Hematopoietic multipotent progenitor cell treated with erythropoietin and hydrocortisone succinate and interleukin-3 and kit ligand, for 8 days (in vitro differentiated cells): ENCODE results near the gene TMEM178A.

Experiments
- DNase-seq: peaks from one replicate; pipeline ENCODE4 v3.0.0-alpha.2; 2015

The TMEM178A gene

GRCh38 chr2:39762448-39762847 is 96.7 kb downstream of the TMEM178A start:
- DNase-seq: no peak
